GM13976 (cell line): ENCODE measurements around the gene CEBPA.
"Not testable (repeated sequence)": the region's sequence is repeated elsewhere in the genome, so short reads cannot be mapped to it uniquely, and the experiment has no call there.

Source experiments
- DNase-seq: peaks from one replicate; pipeline ENCODE4 v3.0.0; 2012; ENCODE audit warnings: low spot score
- CTCF ChIP-seq: IDR thresholded peaks from 2 replicates; pipeline ENCODE4 v1.5.1; 2012; ENCODE audit warnings: borderline replicate concordance, mild to moderate bottlenecking; ENCODE audit not compliant: insufficient read depth; ENCODE audit errors: extremely low read depth, missing control alignments, control extremely low read depth
- in situ Hi-C: fragments of 300-500 bp; cut with MboI; formaldehyde crosslinking; loops from one replicate; pipeline ENCODE4 v1.12.0; 2022; ENCODE audit warnings: low sequenced_read_pairs, mixed read lengths, inconsistent platforms; ENCODE audit not compliant: unreplicated experiment

Gene CEBPA

GRCh38 chr19:33329060-33329459 is 26.7 kb upstream of the CEBPA start:
- no peak for TF ChIP-seq CTCF
- in situ Hi-C loops = no loop called here
- no peak for DNase-seq

DNA sequence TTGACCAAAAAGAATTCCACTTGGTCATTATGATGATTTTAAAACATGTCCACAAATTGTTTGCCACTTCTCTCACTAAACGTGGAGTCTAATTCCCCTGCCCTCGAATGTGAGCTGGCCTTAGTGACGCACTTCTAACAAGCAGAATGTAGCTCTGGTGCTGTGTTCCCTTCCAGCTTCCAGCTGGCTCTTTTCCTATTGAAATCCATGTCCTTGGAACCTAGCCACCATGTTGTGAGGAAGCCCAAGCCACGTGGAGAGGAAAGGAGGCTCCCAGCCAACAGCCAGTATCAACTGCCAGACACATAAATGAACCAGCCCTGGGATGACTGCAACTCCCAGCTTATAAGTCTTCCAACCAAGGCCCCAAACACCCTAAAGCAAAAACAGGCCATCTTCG is 23.6 kb upstream of the CEBPA start:
- no peak for TF ChIP-seq CTCF
- DNase-seq = no peak
- in situ Hi-C loops = no loop called here

- in situ Hi-C loops = no loop called here
- TF ChIP-seq CTCF = no peak
- no peak for DNase-seq
Observed at GRCh38 chr19:33324628-33325027, 22.3 kb upstream of the CEBPA start.

DNA sequence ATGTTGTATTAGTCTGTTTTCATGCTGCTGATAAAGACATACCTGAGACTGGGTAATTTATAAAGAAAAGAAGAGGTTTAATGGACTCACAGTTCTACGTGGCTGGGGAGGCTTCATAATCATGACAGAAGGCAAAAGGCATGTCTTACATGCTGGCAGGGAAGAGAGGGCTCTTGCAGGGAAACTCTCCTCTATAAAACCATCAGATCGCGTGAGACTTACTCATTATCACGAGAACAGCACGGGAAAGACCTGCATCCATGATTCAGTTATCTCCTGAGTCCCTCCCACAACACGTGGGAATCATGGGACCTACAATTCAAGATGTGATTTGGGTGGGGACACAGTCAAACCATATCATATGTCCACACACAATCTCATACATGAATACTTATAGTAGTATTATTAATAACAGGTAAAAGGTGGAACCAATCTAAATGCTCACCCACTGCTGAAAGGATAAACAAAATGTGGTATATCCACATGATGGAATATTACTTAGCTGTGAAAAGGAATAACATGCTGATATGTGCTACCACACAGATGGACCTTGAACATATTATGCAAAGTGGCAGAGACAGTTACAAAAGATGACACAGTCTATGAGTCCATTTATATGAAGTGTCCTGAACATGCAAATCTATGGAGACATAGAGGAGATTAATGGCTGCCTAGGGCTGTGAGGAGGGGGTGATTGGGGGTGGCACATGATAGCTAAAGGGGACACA is 20.9 kb upstream of the CEBPA start:
- in situ Hi-C loops = no loop called here
- no peak for DNase-seq
- no peak for TF ChIP-seq CTCF

- TF ChIP-seq CTCF = no peak
- in situ Hi-C loops = no loop called here
- DNase-seq = no peak
Observed at GRCh38 chr19:33320636-33321035, 18.3 kb upstream of the CEBPA start.

- in situ Hi-C loops, DNase-seq: not testable (repeated sequence)
Observed at GRCh38 chr19:33317991-33318390, 15.7 kb upstream of the CEBPA start.

- in situ Hi-C loops = no loop called here
- TF ChIP-seq CTCF = no peak
- DNase-seq = no peak
Observed at GRCh38 chr19:33317517-33317916, 15.2 kb upstream of the CEBPA start.
